ENCODE measurements around the gene SERINC5. TPM values are rescaled to one million over a fixed set of nuclear protein-coding genes. Genes with fewer than 3 reads are reported as not detected.
A peak's percentile ranks its signal among the peaks of the same experiment; 100 is the strongest.

The SERINC5 gene
- total RNA-seq, 2 experiments from 2014 or later = 115 to 123 TPM

GRCh38 chr5:80246001-80246758, 9.7 kb downstream of the SERINC5 start:
- Histone ChIP-seq H3K27ac (ENCODE audit: low read depth in 1 of 2, low read length in 2 of 2) (peak overlapping the region in 1 of 2 donors; percentile 49), H3K9me3 (ENCODE audit: control insufficient read depth in 1 of 2, insufficient read depth in 1 of 2, low read length in 2 of 2) (peaks cover 10 to 15% of the 10 kb centered on the region in 2 experiments), H3K27me3 (ENCODE audit: control insufficient read depth in 1 of 2, insufficient read depth in 2 of 2, low read length in 2 of 2) (no peaks in the 10 kb centered on the region), H3K4me3 (ENCODE audit: low read length) (no peak overlapping the region), H3K36me3 (ENCODE audit: insufficient read depth, low read length) (peaks cover 40% of the 10 kb centered on the region), H3K4me1 (ENCODE audit: insufficient read depth, low read length) (peaks cover 60% of the 10 kb centered on the region)
- Mint-ChIP-seq H3K36me3 (ENCODE audit: low read depth) (peaks cover 76% of the 10 kb centered on the region), H3K4me1 (ENCODE audit: low read depth) (peaks cover 71% of the 10 kb centered on the region), H3K4me3 (peak overlapping the region; percentile 26), H3K27ac (peak overlapping the region; percentile 81), H3K27me3 (no peaks in the 10 kb centered on the region), H3K9me3 (peaks cover 6% of the 10 kb centered on the region)
- intact Hi-C loops (cut with DNase I, micrococcal nuclease) = loop anchor here (2.0 to 5.0 kb wide), 2 partner anchors 49 to 155 kb away; no protein-coding TSS in a partner anchor
- CTCF ChIA-PET = interaction anchor here (0.7 to 1.3 kb wide), 4 partner anchors 41 to 163 kb away, joined by 3 to 4 read pairs (median 3); no protein-coding TSS in a partner anchor
- peak in 1 of 14 experiments; percentile 36 for DNase-seq
- ATAC-seq (ENCODE audit: poor library complexity) = no peak
- POLR2A ChIA-PET = interaction anchor here (1.0 to 6.2 kb wide), 6 partner anchors 8 to 111 kb away, joined by 3 to 52 read pairs (median 7); partner anchors contain the start of gene SERINC5
- TF ChIP-seq, protein P1, sequence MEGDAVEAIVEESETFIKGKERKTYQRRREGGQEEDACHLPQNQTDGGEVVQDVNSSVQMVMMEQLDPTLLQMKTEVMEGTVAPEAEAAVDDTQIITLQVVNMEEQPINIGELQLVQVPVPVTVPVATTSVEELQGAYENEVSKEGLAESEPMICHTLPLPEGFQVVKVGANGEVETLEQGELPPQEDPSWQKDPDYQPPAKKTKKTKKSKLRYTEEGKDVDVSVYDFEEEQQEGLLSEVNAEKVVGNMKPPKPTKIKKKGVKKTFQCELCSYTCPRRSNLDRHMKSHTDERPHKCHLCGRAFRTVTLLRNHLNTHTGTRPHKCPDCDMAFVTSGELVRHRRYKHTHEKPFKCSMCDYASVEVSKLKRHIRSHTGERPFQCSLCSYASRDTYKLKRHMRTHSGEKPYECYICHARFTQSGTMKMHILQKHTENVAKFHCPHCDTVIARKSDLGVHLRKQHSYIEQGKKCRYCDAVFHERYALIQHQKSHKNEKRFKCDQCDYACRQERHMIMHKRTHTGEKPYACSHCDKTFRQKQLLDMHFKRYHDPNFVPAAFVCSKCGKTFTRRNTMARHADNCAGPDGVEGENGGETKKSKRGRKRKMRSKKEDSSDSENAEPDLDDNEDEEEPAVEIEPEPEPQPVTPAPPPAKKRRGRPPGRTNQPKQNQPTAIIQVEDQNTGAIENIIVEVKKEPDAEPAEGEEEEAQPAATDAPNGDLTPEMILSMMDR (IDR thresholded peaks at IDR 0.05) = no peak

DNA sequence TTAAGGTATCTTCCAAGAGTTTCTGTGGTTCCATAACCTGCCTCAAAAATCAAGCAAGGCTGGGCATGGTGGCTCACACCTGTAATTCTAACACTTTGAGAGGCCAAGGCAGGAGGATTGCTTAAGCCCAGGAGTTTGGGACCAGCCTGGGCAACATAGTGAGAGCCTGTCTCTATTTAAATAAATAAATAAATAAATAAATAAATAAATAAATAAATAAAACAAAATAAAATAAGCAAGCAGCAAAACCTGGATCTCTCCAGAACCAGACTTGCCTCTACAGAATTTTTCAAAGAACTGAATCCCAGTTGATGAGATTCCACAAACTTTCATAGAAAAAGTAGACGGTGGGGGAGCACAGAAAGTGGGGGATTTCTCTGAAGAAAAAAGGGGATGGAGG, 12.3 kb downstream of the SERINC5 start:
- POLR2A ChIA-PET = interaction anchor here (0.5 to 6.2 kb wide), 2 partner anchors 11 to 125 kb away, joined by 3 to 52 read pairs; partner anchors contain the start of gene SERINC5
- peaks cover 6% of the 10 kb centered on the region for H3K9me3 Mint-ChIP-seq
- DNase-seq (no peak), ATAC-seq (ENCODE audit: poor library complexity) (no peak)
- Histone ChIP-seq H3K27me3 (ENCODE audit: control insufficient read depth in 1 of 2, insufficient read depth in 2 of 2, low read length in 2 of 2) (no peaks in the 10 kb centered on the region), H3K27ac (ENCODE audit: low read depth in 1 of 2, low read length in 2 of 2) (no peak overlapping the region), H3K9me3 (ENCODE audit: control insufficient read depth in 1 of 2, insufficient read depth in 1 of 2, low read length in 2 of 2) (peaks cover 10 to 17% of the 10 kb centered on the region in 2 experiments), H3K4me1 (ENCODE audit: insufficient read depth, low read length) (peaks cover 60% of the 10 kb centered on the region), H3K36me3 (ENCODE audit: insufficient read depth, low read length) (peaks cover 35% of the 10 kb centered on the region), H3K4me3 (ENCODE audit: low read length) (no peak overlapping the region)
- peaks cover 79% of the 10 kb centered on the region for H3K4me1 Mint-ChIP-seq (ENCODE audit: low read depth)
- H3K27ac Mint-ChIP-seq = no peak overlapping the region
- intact Hi-C loops (cut with DNase I, micrococcal nuclease) = no loop called here
- peaks cover 87% of the 10 kb centered on the region for H3K36me3 Mint-ChIP-seq (ENCODE audit: low read depth)
- H3K27me3 Mint-ChIP-seq = no peaks in the 10 kb centered on the region
- TF ChIP-seq, protein P1 (IDR thresholded peaks at IDR 0.05) = no peak
- no peak overlapping the region for H3K4me3 Mint-ChIP-seq
- CTCF ChIA-PET = no interaction called here

GRCh38 chr5:80242849-80243248, 13.0 kb downstream of the SERINC5 start:
- ChIA-PET CTCF (no interaction called here), POLR2A (interaction anchor here (6.2 kb wide), 1 partner anchor 12 kb away, joined by 52 read pairs; the partner anchor contains the start of gene SERINC5)
- Histone ChIP-seq H3K4me1 (ENCODE audit: insufficient read depth, low read length) (peaks cover 61% of the 10 kb centered on the region), H3K36me3 (ENCODE audit: insufficient read depth, low read length) (peaks cover 35% of the 10 kb centered on the region), H3K27ac (ENCODE audit: low read depth in 1 of 2, low read length in 2 of 2) (no peak overlapping the region), H3K27me3 (ENCODE audit: control insufficient read depth in 1 of 2, insufficient read depth in 2 of 2, low read length in 2 of 2) (no peaks in the 10 kb centered on the region), H3K4me3 (ENCODE audit: low read length) (no peak overlapping the region), H3K9me3 (ENCODE audit: control insufficient read depth in 1 of 2, insufficient read depth in 1 of 2, low read length in 2 of 2) (peaks cover 10 to 17% of the 10 kb centered on the region in 2 experiments)
- Mint-ChIP-seq H3K27ac (peak overlapping the region; percentile 47), H3K9me3 (peaks cover 6% of the 10 kb centered on the region), H3K36me3 (ENCODE audit: low read depth) (peaks cover 86% of the 10 kb centered on the region), H3K27me3 (no peaks in the 10 kb centered on the region), H3K4me1 (ENCODE audit: low read depth) (peaks cover 79% of the 10 kb centered on the region), H3K4me3 (no peak overlapping the region)
- DNase-seq (no peak), ATAC-seq (ENCODE audit: poor library complexity) (no peak)
- intact Hi-C loops (cut with DNase I, micrococcal nuclease) = no loop called here
- TF ChIP-seq, protein P1 (IDR thresholded peaks at IDR 0.05) = no peak

Data from CD4-positive, alpha-beta T cell (primary cell).